ENCODE results near the gene KIF21A. TPM values are rescaled to one million over a fixed set of nuclear protein-coding genes. Genes with fewer than 3 reads are reported as not detected.

KIF21A gene
- total RNA-seq, 2 experiments from 2014 or later: 22.2 to 24.3 TPM

DNA sequence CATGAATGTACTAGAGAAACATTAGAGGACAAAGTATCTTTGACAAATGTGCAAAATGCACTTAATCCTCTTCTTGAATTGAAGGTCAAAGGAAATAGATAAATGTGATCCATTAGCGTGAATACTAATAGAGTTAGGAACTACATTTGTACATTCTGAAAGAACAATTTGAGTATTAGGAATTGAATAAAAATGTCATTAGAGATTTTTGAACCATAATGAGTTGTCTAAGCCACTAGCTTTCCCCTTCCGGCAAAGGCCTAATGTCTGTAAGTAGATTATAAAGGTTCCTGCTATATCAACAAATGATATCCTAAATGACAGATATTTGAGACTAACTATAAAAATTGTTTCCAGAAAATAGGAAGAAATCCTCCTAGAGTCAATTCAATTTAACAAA is 59.8 kb downstream of the KIF21A start:
- Mint-ChIP-seq H3K9me3 (no peaks in the 10 kb centered on the region), H3K27ac (no peak overlapping the region), H3K4me3 (no peak overlapping the region), H3K4me1 (no peaks in the 10 kb centered on the region), H3K36me3 (peaks cover 4% of the 10 kb centered on the region), H3K27me3 (no peaks in the 10 kb centered on the region)
- no peak for DNase-seq

DNA sequence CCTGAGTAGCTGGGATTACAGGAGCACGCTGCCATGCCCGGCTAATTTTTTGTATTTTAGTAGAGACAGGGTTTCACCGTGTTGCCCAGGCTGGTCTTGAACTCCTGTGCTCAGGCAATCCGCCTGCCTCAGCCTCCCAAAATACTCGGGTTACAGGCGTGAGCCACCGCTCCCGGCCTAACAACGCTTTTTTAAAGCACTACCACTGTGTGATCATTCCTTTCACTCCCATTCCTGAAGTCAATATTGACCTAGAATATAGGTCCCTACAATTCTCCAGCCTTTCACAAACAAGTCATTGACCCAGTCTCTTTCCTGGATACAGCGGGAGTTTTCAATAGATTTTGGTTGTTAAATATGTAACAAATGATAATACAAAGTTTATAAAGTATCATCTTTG is 62.8 kb downstream of the KIF21A start:
- Mint-ChIP-seq H3K36me3 (no peaks in the 10 kb centered on the region), H3K27me3 (no peaks in the 10 kb centered on the region), H3K4me1 (peaks cover 3% of the 10 kb centered on the region), H3K27ac (no peak overlapping the region), H3K4me3 (no peak overlapping the region), H3K9me3 (no peaks in the 10 kb centered on the region)
- DNase-seq: no peak

GRCh38 chr12:39378341-39378740 is 64.6 kb downstream of the KIF21A start:
- Mint-ChIP-seq H3K36me3 (no peaks in the 10 kb centered on the region), H3K27me3 (no peaks in the 10 kb centered on the region), H3K27ac (no peak overlapping the region), H3K9me3 (no peaks in the 10 kb centered on the region), H3K4me3 (no peak overlapping the region), H3K4me1 (peaks cover 3% of the 10 kb centered on the region)
- DNase-seq: no peak

DNA sequence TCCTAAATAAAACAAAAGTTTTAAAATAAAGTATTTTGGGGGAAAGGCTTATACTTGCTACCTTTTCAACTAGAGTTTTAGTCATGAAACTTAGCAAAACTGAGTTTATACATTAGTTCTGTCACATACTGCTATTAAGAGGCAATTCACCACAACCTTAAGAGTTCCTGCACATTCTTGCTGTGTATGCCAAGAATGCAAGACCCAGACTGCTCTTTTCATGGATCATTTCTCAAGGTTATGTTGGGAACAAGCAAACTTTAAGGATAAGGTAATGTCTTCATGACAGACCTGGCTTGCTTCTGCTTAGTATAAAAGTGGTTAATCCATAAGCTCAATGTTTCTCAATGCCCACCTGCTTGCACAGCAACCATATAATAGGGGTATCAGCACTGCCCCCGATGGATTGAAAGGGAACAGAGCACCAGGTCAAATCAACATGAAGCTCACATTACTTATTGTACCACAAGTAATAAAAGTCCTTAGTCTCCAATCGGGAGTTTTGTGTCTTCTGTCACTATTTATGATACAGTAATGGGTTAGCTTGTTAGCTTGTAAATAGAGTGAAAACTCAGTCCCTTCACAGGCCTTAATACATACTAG is 67.6 kb downstream of the KIF21A start:
- no peak overlapping the region for H3K27ac Mint-ChIP-seq

GRCh38 chr12:39372929-39373328 is 70.0 kb downstream of the KIF21A start:
- H3K36me3 Mint-ChIP-seq: peaks cover 6% of the 10 kb centered on the region
- no peaks in the 10 kb centered on the region for H3K9me3 Mint-ChIP-seq
- H3K4me3 Mint-ChIP-seq: peak overlapping the region; percentile 1
- no peaks in the 10 kb centered on the region for H3K27me3 Mint-ChIP-seq
- H3K27ac Mint-ChIP-seq: peak overlapping the region; percentile 4
- H3K4me1 Mint-ChIP-seq: peaks cover 20% of the 10 kb centered on the region
- no peak for DNase-seq

More for the DNA sequence above, 67.6 kb downstream of the KIF21A start:
- Mint-ChIP-seq H3K9me3 (no peaks in the 10 kb centered on the region), H3K4me3 (no peak overlapping the region), H3K27me3 (no peaks in the 10 kb centered on the region), H3K4me1 (peaks cover 14% of the 10 kb centered on the region), H3K36me3 (peaks cover 1% of the 10 kb centered on the region)
- no peak for DNase-seq

DNA sequence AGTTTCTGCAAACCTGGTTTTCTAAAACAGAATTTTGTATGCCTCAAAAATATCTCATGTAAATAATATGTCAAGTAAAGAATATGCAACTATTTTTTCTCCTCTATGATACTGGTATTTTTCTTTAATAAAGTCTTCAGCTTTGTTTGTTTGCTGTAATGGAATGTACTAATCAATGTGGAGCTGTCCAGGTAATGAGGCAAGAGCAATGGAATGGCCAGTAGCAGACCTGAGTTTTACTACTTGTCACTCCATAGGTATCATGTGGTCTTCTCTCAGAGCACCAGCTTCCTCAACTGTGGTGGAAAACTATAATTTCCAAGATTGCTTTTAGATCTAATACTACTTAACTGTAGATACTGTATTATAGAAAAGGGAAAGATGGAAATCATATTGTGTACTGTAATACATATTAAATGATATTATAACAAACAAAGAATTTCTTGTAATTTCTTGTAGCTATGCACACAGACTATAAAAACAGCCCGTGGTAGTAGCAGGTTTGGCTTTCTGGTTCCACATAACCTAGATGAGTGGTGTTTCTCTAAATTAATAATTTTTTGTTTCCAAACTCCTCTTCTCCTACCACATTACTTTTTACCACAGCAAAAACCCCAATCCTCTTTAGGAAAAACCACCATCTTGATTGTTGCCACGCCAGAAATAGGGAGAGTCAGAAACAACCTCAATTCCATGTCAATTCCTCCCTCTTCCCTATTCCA is 70.6 kb downstream of the KIF21A start:
- Mint-ChIP-seq H3K4me3 (peak overlapping the region; percentile 1), H3K4me1 (peaks cover 20% of the 10 kb centered on the region), H3K27me3 (no peaks in the 10 kb centered on the region), H3K9me3 (no peaks in the 10 kb centered on the region), H3K36me3 (peaks cover 6% of the 10 kb centered on the region), H3K27ac (peak overlapping the region; percentile 4)
- DNase-seq: no peak

DNA sequence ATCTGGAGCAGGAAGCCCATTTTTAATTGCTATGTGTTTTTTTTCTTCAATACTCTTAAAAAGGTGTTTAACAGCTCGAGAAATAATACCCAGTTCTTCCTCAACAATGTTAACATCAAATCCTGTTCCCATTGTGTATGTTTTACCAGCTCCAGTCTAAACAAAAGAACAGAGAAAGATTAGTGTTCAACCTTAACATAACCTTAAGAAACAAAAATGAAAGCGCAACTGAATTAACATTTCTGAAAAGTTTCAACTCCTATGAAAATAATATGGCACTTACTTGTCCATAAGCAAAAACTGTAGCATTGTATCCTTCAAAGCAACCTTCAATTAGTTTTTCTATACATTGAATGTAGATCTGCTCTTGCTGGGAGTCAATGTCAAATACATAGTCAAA is 73.2 kb downstream of the KIF21A start:
- DNase-seq: no peak
- Mint-ChIP-seq H3K9me3 (no peaks in the 10 kb centered on the region), H3K4me1 (peaks cover 17% of the 10 kb centered on the region), H3K27me3 (no peaks in the 10 kb centered on the region), H3K27ac (no peak overlapping the region), H3K36me3 (peaks cover 18% of the 10 kb centered on the region), H3K4me3 (no peak overlapping the region)

- Mint-ChIP-seq H3K9me3 (no peaks in the 10 kb centered on the region), H3K4me1 (peaks cover 17% of the 10 kb centered on the region), H3K27ac (no peak overlapping the region), H3K27me3 (no peaks in the 10 kb centered on the region), H3K36me3 (peaks cover 24% of the 10 kb centered on the region), H3K4me3 (no peak overlapping the region)
- no peak for DNase-seq
These were observed 74.0 kb downstream of the KIF21A start for GRCh38 chr12:39368891-39369290.

GRCh38 chr12:39368096-39368495 is 74.8 kb downstream of the KIF21A start:
- DNase-seq: no peak
- Mint-ChIP-seq H3K4me3 (no peak overlapping the region), H3K9me3 (no peaks in the 10 kb centered on the region), H3K27me3 (no peaks in the 10 kb centered on the region), H3K36me3 (peaks cover 24% of the 10 kb centered on the region), H3K4me1 (peaks cover 15% of the 10 kb centered on the region), H3K27ac (no peak overlapping the region)

DNA sequence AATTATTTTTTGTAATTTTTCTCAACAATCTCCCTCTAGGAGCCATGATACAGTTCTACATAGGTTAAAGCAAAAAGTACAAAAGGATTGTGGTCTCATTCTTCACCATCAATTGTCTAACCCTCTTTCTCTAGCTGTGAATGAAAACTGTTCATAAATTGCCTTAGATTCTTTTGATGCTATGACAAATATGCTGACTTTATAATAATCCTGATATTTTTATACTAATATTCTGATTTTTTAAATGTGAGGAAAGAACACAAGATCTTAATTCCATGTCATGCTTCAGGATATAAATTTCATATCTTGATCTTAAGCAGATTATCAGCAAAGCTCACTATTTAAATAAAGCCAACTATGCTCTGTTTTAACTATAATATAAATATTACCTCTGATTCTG is 75.4 kb downstream of the KIF21A start:
- H3K27ac Mint-ChIP-seq: no peak overlapping the region
- no peaks in the 10 kb centered on the region for H3K27me3 Mint-ChIP-seq
- H3K9me3 Mint-ChIP-seq: no peaks in the 10 kb centered on the region
- peaks cover 23% of the 10 kb centered on the region for H3K36me3 Mint-ChIP-seq
- no peak overlapping the region for H3K4me3 Mint-ChIP-seq
- DNase-seq: no peak
- H3K4me1 Mint-ChIP-seq: peaks cover 9% of the 10 kb centered on the region

- H3K4me3 Mint-ChIP-seq: no peak overlapping the region
- H3K27ac Mint-ChIP-seq: no peak overlapping the region
- H3K36me3 Mint-ChIP-seq: peaks cover 31% of the 10 kb centered on the region
- peaks cover 7% of the 10 kb centered on the region for H3K4me1 Mint-ChIP-seq
- no peaks in the 10 kb centered on the region for H3K27me3 Mint-ChIP-seq
- peaks cover 1% of the 10 kb centered on the region for H3K9me3 Mint-ChIP-seq
- DNase-seq: no peak
These were observed 77.4 kb downstream of the KIF21A start for GRCh38 chr12:39365364-39366001.

GRCh38 chr12:39364196-39364595 is 78.7 kb downstream of the KIF21A start:
- Mint-ChIP-seq H3K27me3 (no peaks in the 10 kb centered on the region), H3K27ac (no peak overlapping the region), H3K9me3 (peaks cover 1% of the 10 kb centered on the region), H3K4me3 (no peak overlapping the region), H3K4me1 (no peaks in the 10 kb centered on the region), H3K36me3 (peaks cover 31% of the 10 kb centered on the region)
- DNase-seq: no peak

DNA sequence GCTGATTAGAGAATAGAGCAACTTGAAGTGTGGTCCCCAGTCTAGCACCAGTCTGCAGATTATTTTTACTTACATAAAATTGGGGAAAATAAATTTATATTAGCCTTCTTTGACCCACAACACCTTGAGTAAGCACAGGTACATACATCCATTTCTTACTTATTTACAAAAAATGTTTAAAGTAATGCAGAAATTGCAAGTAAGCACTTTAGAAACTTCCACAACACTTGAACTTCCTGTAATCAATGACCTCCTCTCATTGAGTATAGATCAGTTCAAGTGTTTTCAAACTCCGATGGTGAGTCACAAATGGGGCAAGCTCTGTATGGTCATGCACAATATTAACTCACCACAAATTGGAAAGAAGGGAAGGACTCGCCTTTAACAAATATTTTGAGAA is 83.3 kb downstream of the KIF21A start:
- peaks cover 1% of the 10 kb centered on the region for H3K9me3 Mint-ChIP-seq
- H3K4me3 Mint-ChIP-seq: no peak overlapping the region
- peaks cover 33% of the 10 kb centered on the region for H3K36me3 Mint-ChIP-seq
- no peaks in the 10 kb centered on the region for H3K27me3 Mint-ChIP-seq
- no peak overlapping the region for H3K27ac Mint-ChIP-seq
- H3K4me1 Mint-ChIP-seq: no peaks in the 10 kb centered on the region
- no peak for DNase-seq

DNA sequence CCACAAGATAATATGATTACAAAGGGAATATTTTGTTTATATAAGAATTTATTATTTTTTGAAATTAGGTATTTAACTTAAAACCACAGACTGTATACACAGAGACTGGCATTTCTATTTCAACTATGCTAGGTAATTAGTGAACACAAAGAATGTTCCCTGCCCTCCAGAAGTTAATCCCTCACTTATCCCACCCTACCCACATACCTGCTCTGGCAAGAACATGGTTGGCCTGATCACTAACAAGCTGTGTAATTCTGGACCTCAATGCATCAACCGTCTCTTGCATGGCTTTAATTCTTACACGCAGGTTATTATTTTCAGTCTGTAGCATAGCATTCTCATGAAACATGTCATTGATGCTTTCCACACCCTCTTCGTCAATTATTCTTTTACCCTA is 85.9 kb downstream of the KIF21A start:
- H3K9me3 Mint-ChIP-seq: peaks cover 1% of the 10 kb centered on the region
- no peak for DNase-seq
- H3K36me3 Mint-ChIP-seq: peaks cover 28% of the 10 kb centered on the region
- H3K27ac Mint-ChIP-seq: no peak overlapping the region
- H3K27me3 Mint-ChIP-seq: no peaks in the 10 kb centered on the region
- H3K4me3 Mint-ChIP-seq: no peak overlapping the region
- H3K4me1 Mint-ChIP-seq: no peaks in the 10 kb centered on the region

GRCh38 chr12:39355841-39356240 is 87.1 kb downstream of the KIF21A start:
- H3K9me3 Mint-ChIP-seq: no peaks in the 10 kb centered on the region
- H3K27me3 Mint-ChIP-seq: no peaks in the 10 kb centered on the region
- no peak overlapping the region for H3K27ac Mint-ChIP-seq
- no peak for DNase-seq
- peaks cover 27% of the 10 kb centered on the region for H3K36me3 Mint-ChIP-seq
- no peak overlapping the region for H3K4me3 Mint-ChIP-seq
- H3K4me1 Mint-ChIP-seq: no peaks in the 10 kb centered on the region

- H3K9me3 Mint-ChIP-seq: no peaks in the 10 kb centered on the region
- no peak for DNase-seq
- no peak overlapping the region for H3K27ac Mint-ChIP-seq
- H3K4me1 Mint-ChIP-seq: no peaks in the 10 kb centered on the region
- peaks cover 29% of the 10 kb centered on the region for H3K36me3 Mint-ChIP-seq
- H3K4me3 Mint-ChIP-seq: no peak overlapping the region
- H3K27me3 Mint-ChIP-seq: no peaks in the 10 kb centered on the region
These were observed 88.0 kb downstream of the KIF21A start for GRCh38 chr12:39354955-39355354.

All from activated naive CD8-positive, alpha-beta T cell treated with anti-CD3 and anti-CD28 coated beads for 36 hours (primary cell).